ENCODE data around the gene RNF166.

Gene RNF166

GRCh38 chr16:88723507-88723887 is 17.3 kb upstream of the RNF166 start:
- H2AFZ ChIP-seq (ENCODE audit: low read length), result no peak overlapping the region
- no peaks in the 10 kb centered on the region for H3K9me2 ChIP-seq (replicated peaks; ENCODE audit: insufficient read depth, low read length)
- H3K9me3 ChIP-seq (replicated peaks; ENCODE audit: insufficient read depth, low read length), result no peaks in the 10 kb centered on the region
- H3K27ac ChIP-seq (ENCODE audit: low read length), result no peak overlapping the region
- H3K79me2 ChIP-seq (ENCODE audit: low read length), result no peaks in the 10 kb centered on the region; the same call in 1 of the 2 replicates
- no peaks in the 10 kb centered on the region for H4K20me1 ChIP-seq (ENCODE audit: insufficient read depth, low read length)
- H3K4me2 ChIP-seq (ENCODE audit: low read depth, low read length), result no peak overlapping the region
- no peaks in the 10 kb centered on the region for H3K27me3 ChIP-seq (replicated peaks; ENCODE audit: insufficient read depth, low read length)
- no peaks in the 10 kb centered on the region for H3K36me3 ChIP-seq (replicated peaks; ENCODE audit: insufficient read depth, low read length)
- no peak overlapping the region for H3K4me3 ChIP-seq (ENCODE audit: low read length)
- no peak for DNase-seq
- H3K4me1 ChIP-seq (ENCODE audit: low read length), result no peaks in the 10 kb centered on the region
- no peaks in the 10 kb centered on the region for H3F3A ChIP-seq (ENCODE audit: insufficient read depth, low read length)
- no peak overlapping the region for H3K9ac ChIP-seq (ENCODE audit: low read length)
- TF ChIP-seq CTCF (IDR thresholded peaks at IDR 0.05; ENCODE audit: low read length) (no peak), EZH2phosphoT487 (IDR thresholded peaks at IDR 0.05; ENCODE audit: low read length) (no peak), EZH2 (optimal IDR thresholded peaks at IDR 0.05; ENCODE audit: low read depth, low read length) (no peak)

- Histone ChIP-seq H4K20me1 (ENCODE audit: insufficient read depth, low read length) (no peaks in the 10 kb centered on the region), H3K4me1 (ENCODE audit: low read length) (no peaks in the 10 kb centered on the region), H3F3A (ENCODE audit: insufficient read depth, low read length) (no peaks in the 10 kb centered on the region), H3K4me3 (ENCODE audit: low read length) (no peak overlapping the region), H3K9ac (ENCODE audit: low read length) (no peak overlapping the region), H3K9me2 (replicated peaks; ENCODE audit: insufficient read depth, low read length) (no peaks in the 10 kb centered on the region), H2AFZ (ENCODE audit: low read length) (no peak overlapping the region), H3K9me3 (replicated peaks; ENCODE audit: insufficient read depth, low read length) (no peaks in the 10 kb centered on the region), H3K27ac (ENCODE audit: low read length) (no peak overlapping the region), H3K79me2 (ENCODE audit: low read length) (no peaks in the 10 kb centered on the region; the same call in 1 of the 2 replicates), H3K36me3 (replicated peaks; ENCODE audit: insufficient read depth, low read length) (no peaks in the 10 kb centered on the region), H3K4me2 (ENCODE audit: low read depth, low read length) (no peak overlapping the region), H3K27me3 (replicated peaks; ENCODE audit: insufficient read depth, low read length) (no peaks in the 10 kb centered on the region)
- DNase-seq, result no peak
- TF ChIP-seq EZH2phosphoT487 (IDR thresholded peaks at IDR 0.05; ENCODE audit: low read length), result no peak
- TF ChIP-seq EZH2 (optimal IDR thresholded peaks at IDR 0.05; ENCODE audit: low read depth, low read length), result no peak
Measured at GRCh38 chr16:88722784-88723506, 16.7 kb upstream of the RNF166 start.

DNA sequence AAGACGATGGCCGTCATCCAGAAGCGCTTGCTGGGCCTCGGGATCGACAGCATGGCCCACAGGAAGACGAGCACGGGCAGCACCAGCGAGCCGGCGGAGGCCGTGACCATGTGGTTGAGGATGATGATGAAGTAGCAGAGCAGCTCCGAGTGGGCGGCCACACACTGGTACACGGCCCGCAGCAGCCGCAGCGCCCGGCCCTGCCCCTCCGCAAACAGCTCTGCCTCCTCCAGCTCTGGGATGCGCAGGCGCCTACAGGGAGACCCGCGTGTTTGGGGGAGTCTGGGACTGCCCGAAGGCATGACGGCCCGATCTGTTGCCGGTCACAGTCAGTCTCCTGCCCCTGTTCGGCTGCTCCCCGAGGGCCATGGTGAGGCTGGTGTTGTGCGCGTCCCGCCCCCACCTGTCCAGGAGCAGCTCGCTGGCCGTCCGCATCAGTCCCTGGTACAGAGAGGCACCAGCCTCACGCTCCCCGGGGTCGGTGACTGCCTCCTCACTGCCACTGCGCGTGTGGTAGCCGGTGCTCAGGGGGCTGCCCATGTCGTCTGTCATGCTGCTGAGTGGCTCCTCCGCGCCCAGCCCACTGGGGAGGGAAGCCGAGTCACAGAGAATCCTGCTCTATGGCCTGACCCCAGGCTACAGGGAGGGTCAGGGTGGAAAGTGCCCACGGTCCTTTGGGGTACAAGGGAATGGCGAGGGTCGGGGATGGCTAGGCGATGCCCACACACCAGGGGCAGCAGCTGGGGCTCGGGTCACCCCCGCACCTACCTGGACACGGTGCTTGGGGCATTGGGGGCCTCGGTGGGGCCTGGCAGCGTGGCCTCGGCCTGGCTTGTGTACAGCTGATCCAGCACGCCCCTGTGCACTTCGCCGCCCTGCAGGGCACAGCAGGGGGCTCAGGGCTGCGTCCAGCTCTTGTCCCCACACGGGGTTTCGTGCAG is 15.9 kb upstream of the RNF166 start:
- no peaks in the 10 kb centered on the region for H3K79me2 ChIP-seq (ENCODE audit: low read length)
- H4K20me1 ChIP-seq (ENCODE audit: insufficient read depth, low read length), result no peaks in the 10 kb centered on the region
- H3K9ac ChIP-seq (ENCODE audit: low read length), result no peak overlapping the region
- no peak for DNase-seq
- H3K27ac ChIP-seq (ENCODE audit: low read length), result no peak overlapping the region
- H2AFZ ChIP-seq (ENCODE audit: low read length), result no peak overlapping the region
- no peaks in the 10 kb centered on the region for H3F3A ChIP-seq (ENCODE audit: insufficient read depth, low read length)
- no peaks in the 10 kb centered on the region for H3K36me3 ChIP-seq (replicated peaks; ENCODE audit: insufficient read depth, low read length)
- TF ChIP-seq EZH2phosphoT487 (IDR thresholded peaks at IDR 0.05; ENCODE audit: low read length), result no peak
- TF ChIP-seq CTCF (IDR thresholded peaks at IDR 0.05; ENCODE audit: low read length), result no peak
- TF ChIP-seq EZH2 (optimal IDR thresholded peaks at IDR 0.05; ENCODE audit: low read depth, low read length), result no peak
- H3K4me2 ChIP-seq (ENCODE audit: low read depth, low read length), result no peak overlapping the region
- no peak overlapping the region for H3K4me3 ChIP-seq (ENCODE audit: low read length)
- no peaks in the 10 kb centered on the region for H3K4me1 ChIP-seq (ENCODE audit: low read length)
- H3K9me3 ChIP-seq (replicated peaks; ENCODE audit: insufficient read depth, low read length), result no peaks in the 10 kb centered on the region
- no peaks in the 10 kb centered on the region for H3K27me3 ChIP-seq (replicated peaks; ENCODE audit: insufficient read depth, low read length)
- no peaks in the 10 kb centered on the region for H3K9me2 ChIP-seq (replicated peaks; ENCODE audit: insufficient read depth, low read length)

Measured in MM.1S (cell line).